Measurements from ENCODE around the gene SORT1. TPM values are rescaled to one million over a fixed set of nuclear protein-coding genes. Genes with fewer than 3 reads are reported as not detected.
A peak's percentile ranks its signal among the peaks of the same experiment; 100 is the strongest.

Gene SORT1
- total and polyA plus RNA-seq, 4 donors: 39.0 to 135 (median 57.4) TPM

DNA sequence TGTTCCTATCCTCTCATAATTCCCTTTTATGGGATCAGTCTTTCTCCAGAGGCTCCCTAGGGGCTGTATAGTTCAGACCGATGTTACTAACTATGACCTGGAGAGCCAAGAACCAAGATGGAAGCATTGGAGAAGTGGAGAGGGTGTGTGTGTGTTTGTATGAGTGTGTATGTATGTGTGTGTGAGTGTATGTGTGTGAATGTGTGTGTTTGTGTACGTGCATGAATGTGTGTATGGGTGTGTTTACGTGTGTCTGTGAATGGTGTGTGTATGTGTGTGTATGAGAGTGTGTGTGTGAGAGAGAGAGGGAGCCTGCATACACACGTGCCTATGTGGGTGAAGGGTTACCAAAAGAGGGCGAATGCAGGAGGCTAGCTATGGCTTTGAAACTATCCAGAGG, 95.8 kb downstream of the SORT1 start:
- Histone ChIP-seq H3K9me3 (ENCODE audit: control insufficient read depth in 4 of 4, insufficient read depth in 3 of 4, low read length in 3 of 4) (no peaks in the 10 kb centered on the region), H3K27me3 (ENCODE audit: control insufficient read depth in 3 of 3, insufficient read depth in 3 of 3, low read length in 2 of 3) (no peaks in the 10 kb centered on the region), H3K27ac (ENCODE audit: low read depth in 1 of 2, low read length in 1 of 2) (no peak overlapping the region), H3K4me3 (no peak overlapping the region), H3K9ac (ENCODE audit: insufficient read depth in 1 of 2, low read length in 2 of 2) (no peak overlapping the region), H3K36me3 (ENCODE audit: control insufficient read depth in 4 of 4, insufficient read depth in 4 of 4, low read length in 4 of 4) (no peaks in the 10 kb centered on the region), H3K4me1 (ENCODE audit: control insufficient read depth in 5 of 5, insufficient read depth in 5 of 5, low read length in 5 of 5) (peaks cover 4 to 59% (median 43%) of the 10 kb centered on the region in 5 donors)
- DNase-seq (no peak), ATAC-seq (ENCODE audit: insufficient read depth, low FRiP score) (no peak)
- TF ChIP-seq, protein P1, sequence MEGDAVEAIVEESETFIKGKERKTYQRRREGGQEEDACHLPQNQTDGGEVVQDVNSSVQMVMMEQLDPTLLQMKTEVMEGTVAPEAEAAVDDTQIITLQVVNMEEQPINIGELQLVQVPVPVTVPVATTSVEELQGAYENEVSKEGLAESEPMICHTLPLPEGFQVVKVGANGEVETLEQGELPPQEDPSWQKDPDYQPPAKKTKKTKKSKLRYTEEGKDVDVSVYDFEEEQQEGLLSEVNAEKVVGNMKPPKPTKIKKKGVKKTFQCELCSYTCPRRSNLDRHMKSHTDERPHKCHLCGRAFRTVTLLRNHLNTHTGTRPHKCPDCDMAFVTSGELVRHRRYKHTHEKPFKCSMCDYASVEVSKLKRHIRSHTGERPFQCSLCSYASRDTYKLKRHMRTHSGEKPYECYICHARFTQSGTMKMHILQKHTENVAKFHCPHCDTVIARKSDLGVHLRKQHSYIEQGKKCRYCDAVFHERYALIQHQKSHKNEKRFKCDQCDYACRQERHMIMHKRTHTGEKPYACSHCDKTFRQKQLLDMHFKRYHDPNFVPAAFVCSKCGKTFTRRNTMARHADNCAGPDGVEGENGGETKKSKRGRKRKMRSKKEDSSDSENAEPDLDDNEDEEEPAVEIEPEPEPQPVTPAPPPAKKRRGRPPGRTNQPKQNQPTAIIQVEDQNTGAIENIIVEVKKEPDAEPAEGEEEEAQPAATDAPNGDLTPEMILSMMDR (IDR thresholded peaks at IDR 0.05; ENCODE audit: control extremely low read depth, extremely low read depth): no peak
- WGBS, 2 donors: 88 to 90% methylated on average over 5 of the region's 5 CpGs

DNA sequence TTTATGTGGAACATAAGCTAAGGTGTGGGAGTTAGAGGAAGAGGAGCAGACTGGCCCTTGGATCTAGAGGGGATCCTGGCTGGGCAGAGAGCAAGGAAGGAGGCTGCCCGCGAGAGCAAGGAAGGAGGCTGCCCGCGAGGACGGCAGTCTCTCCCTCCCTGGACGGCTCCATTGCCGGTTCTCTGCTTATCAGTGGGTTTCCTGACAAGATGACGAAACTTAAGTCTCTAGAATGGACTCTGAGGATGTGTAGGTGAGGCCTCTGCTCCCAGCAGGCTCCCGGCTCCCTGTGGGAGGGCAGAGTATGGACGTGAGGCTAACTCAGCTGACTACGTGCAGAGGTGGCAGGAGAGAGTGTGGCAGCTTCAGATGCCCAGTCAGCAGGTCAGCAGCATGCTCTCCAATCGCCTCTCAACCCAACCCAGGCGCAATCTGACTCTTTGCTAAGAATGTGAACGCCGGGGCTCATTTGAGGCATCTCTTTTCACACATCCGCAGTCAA, 97.0 kb downstream of the SORT1 start:
- Histone ChIP-seq H3K36me3 (ENCODE audit: control insufficient read depth in 4 of 4, insufficient read depth in 4 of 4, low read length in 4 of 4) (no peaks in the 10 kb centered on the region), H3K9ac (ENCODE audit: insufficient read depth in 1 of 2, low read length in 2 of 2) (no peak overlapping the region), H3K27me3 (ENCODE audit: control insufficient read depth in 3 of 3, insufficient read depth in 3 of 3, low read length in 2 of 3) (no peaks in the 10 kb centered on the region), H3K9me3 (ENCODE audit: control insufficient read depth in 4 of 4, insufficient read depth in 3 of 4, low read length in 3 of 4) (no peaks in the 10 kb centered on the region), H3K27ac (ENCODE audit: low read depth in 1 of 2, low read length in 1 of 2) (no peak overlapping the region), H3K4me1 (ENCODE audit: control insufficient read depth in 5 of 5, insufficient read depth in 5 of 5, low read length in 5 of 5) (peaks cover 4 to 59% (median 43%) of the 10 kb centered on the region in 5 donors), H3K4me3 (no peak overlapping the region)
- TF ChIP-seq, protein P1 (IDR thresholded peaks at IDR 0.05; ENCODE audit: control extremely low read depth, extremely low read depth): no peak
- ATAC-seq (ENCODE audit: insufficient read depth, low FRiP score): no peak
- DNase-seq: peak in 1 of 3 donors; percentile 11
- 68 to 69% methylated on average over 16 of the region's 16 CpGs for WGBS, 2 donors

DNA sequence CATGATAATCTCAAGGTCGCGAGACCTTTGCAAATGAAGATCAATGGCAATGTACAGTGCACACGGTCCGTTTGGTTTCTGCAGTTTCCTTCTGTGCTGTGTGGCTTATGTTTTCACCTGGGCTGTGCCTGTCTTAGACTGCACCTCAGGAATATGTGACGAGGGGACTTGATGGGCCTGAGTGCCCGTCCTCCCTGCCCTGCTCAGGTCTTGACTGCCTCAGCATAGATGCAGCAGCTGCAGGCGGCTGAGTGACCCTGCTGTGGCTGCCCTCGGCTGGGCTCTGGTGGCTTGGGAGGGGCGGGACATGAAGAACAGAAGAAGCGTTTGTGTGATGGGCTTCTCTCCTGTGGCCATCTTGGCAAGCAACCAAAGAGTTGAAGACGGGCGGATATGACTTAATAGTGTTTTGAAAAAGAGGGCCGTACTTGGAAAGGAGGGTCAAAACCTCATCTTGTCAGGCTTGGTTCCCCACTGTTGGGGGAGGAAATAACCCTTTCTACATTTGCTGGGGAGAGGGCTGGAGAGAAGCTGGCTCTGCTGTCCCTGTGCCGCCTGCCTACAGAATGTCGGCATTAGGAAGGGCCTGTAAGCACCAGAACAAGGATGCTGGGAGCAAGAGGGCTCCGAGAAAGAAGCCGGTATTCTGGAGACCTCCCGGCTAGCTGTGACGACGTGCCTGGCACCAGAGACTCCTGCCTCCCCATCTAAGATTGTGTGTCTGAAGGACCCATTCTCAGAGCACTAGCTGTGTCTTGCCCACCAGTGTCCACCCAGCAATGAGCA, 98.0 kb downstream of the SORT1 start:
- Histone ChIP-seq H3K9me3 (ENCODE audit: control insufficient read depth in 4 of 4, insufficient read depth in 3 of 4, low read length in 3 of 4) (no peaks in the 10 kb centered on the region), H3K27me3 (ENCODE audit: control insufficient read depth in 3 of 3, insufficient read depth in 3 of 3, low read length in 2 of 3) (no peaks in the 10 kb centered on the region), H3K27ac (ENCODE audit: low read depth in 1 of 2, low read length in 1 of 2) (peak overlapping the region in 1 of 2 donors; percentile 81), H3K4me3 (no peak overlapping the region), H3K9ac (ENCODE audit: insufficient read depth in 1 of 2, low read length in 2 of 2) (no peak overlapping the region), H3K4me1 (ENCODE audit: control insufficient read depth in 5 of 5, insufficient read depth in 5 of 5, low read length in 5 of 5) (peaks cover 4 to 50% (median 36%) of the 10 kb centered on the region in 5 donors), H3K36me3 (ENCODE audit: control insufficient read depth in 4 of 4, insufficient read depth in 4 of 4, low read length in 4 of 4) (no peaks in the 10 kb centered on the region)
- TF ChIP-seq, protein P1 (IDR thresholded peaks at IDR 0.05; ENCODE audit: control extremely low read depth, extremely low read depth): no peak
- peak; percentile 11 for ATAC-seq (ENCODE audit: insufficient read depth, low FRiP score)
- peak; percentile 86 to 94 (median 93) for DNase-seq
- WGBS, 2 donors: 69 to 74% methylated on average over 20 of the region's 20 CpGs
